HEK293T (cell line): Measurements from ENCODE around the gene MRPS15.

Source experiments
- BHLHE40 ChIP-seq: fragments of 450-650 bp; IDR thresholded peaks from 2 replicates; pipeline ENCODE4 v1.6.1; 2016; ENCODE audit warnings: mild to moderate bottlenecking, moderate library complexity, borderline replicate concordance
- ELF4 ChIP-seq: fragments of 450-650 bp; IDR thresholded peaks from 2 replicates; pipeline ENCODE4 v1.6.1; 2017; ENCODE audit warnings: antibody characterized with exemption
- FOXK2 ChIP-seq: fragments of 450-650 bp; IDR thresholded peaks from 2 replicates; pipeline ENCODE4 v1.6.1; 2016; ENCODE audit warnings: mild to moderate bottlenecking
- FOXM1 ChIP-seq: fragments of 450-650 bp; IDR thresholded peaks from 2 replicates; pipeline ENCODE4 v1.6.1; 2017; ENCODE audit warnings: mild to moderate bottlenecking, borderline replicate concordance
- HDGF ChIP-seq: fragments of 450-650 bp; IDR thresholded peaks from 2 replicates; pipeline ENCODE4 v1.6.1; 2017; ENCODE audit warnings: antibody characterized with exemption, borderline replicate concordance
- L3MBTL2 ChIP-seq: fragments of 450-650 bp; conservative IDR thresholded peaks from 2 replicates; pipeline ENCODE4 v1.6.1; 2016; ENCODE audit warnings: mild to moderate bottlenecking
- PKNOX1 ChIP-seq: fragments of 450-650 bp; IDR thresholded peaks from 2 replicates; pipeline ENCODE4 v1.6.1; 2016
- SP1 ChIP-seq: fragments of 450-650 bp; IDR thresholded peaks from 2 replicates; pipeline ENCODE4 v1.6.1; 2017
- SUZ12 ChIP-seq: fragments of 450-650 bp; IDR thresholded peaks from 2 replicates; pipeline ENCODE4 v1.6.1; 2016; ENCODE audit warnings: mild to moderate bottlenecking
- TARDBP ChIP-seq: fragments of 450-650 bp; IDR thresholded peaks from 2 replicates; pipeline ENCODE4 v1.6.1; 2016
- ZNF384 ChIP-seq: fragments of 450-650 bp; IDR thresholded peaks from 2 replicates; pipeline ENCODE4 v1.6.1; 2016

- TF ChIP-seq SUZ12 = no peak
- TF ChIP-seq BHLHE40 = no peak
- TF ChIP-seq SP1 = no peak
- TF ChIP-seq HDGF = no peak
- no peak for TF ChIP-seq PKNOX1
- no peak for TF ChIP-seq FOXM1
- no peak for TF ChIP-seq FOXK2
- TF ChIP-seq L3MBTL2 = no peak
- no peak for TF ChIP-seq ZNF384
- no peak for TF ChIP-seq TARDBP
- TF ChIP-seq ELF4 = no peak
Measured at GRCh38 chr1:36411674-36412648, 52.2 kb downstream of the MRPS15 start.
